Measurements from ENCODE around the gene ADAMTS19.
"Not testable (repeated sequence)": the region's sequence is repeated elsewhere in the genome, so short reads cannot be mapped to it uniquely, and the experiment has no call there.

Gene ADAMTS19

DNA sequence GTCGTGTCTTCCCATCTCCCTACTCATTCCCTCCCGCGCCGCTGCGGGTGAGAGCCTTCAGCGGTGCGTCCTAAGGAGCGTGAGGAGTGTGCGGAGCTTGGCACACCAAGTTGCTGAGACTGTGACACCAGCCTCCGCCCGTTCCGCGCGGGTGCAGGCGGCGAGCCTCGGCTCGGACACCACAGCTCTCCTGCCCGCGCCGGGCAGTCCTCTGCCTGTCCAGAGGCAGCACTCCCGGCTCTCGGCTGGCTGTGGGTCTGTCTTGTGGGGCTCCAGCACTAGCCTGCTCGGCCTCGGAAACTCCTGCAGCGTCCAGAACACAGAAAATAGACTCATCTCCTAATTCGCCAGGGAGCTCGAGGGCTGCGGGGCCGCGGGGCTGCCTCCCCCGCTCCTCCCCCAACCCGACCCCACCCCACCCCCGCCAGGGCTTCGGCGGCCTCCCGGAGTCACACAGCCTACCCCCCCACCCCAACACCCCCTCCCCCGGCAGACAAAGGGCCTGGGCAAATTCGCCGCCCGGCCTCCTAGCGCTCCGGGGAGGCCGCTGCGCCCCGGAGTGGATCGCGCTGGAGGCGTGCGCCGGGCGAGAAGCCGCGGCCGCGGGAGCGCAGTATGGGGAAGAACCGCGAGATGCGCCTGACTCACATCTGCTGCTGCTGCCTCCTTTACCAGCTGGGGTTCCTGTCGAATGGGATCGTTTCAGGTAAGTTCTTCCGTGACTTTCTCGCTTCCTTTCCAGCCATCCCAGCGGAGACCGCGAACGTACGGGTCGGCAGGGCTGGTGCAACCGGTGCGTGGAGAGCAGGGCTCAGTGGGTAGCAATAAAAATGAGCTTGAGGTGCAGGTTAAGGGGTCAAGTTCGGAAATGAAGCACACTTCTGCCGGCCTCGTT is at the start of gene ADAMTS19:
ADAMTS19 (plus strand) TSS at position 522 of the 895 bp plus-strand sequence; CDS start at position 616, 94 bp downstream.
- DNase-seq (ENCODE audit: low spot score): peak; percentile 69

DNA sequence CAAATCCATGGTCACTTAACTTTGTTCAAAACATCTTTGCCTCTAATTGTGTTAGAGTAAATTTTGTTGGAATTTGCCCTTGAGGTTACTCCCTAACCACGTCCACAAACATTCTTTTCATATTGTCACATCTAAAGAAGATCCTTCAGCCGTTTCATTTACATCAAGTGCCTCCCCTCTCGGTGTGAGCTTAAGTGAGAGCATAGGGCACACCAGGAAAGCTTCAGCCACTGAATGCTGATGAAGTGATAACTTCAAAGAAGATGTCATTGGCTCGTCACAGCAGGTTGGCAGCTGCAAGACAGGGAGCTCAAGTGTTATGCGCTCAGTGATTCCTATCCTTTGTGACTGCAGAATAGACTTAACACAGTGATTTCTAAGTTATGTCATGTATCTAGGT is 49.6 kb upstream of the ADAMTS19 start:
- no peak for DNase-seq (ENCODE audit: low spot score)

GRCh38 chr5:129412721-129413120 is 47.4 kb upstream of the ADAMTS19 start:
- DNase-seq (ENCODE audit: low spot score): no peak

DNA sequence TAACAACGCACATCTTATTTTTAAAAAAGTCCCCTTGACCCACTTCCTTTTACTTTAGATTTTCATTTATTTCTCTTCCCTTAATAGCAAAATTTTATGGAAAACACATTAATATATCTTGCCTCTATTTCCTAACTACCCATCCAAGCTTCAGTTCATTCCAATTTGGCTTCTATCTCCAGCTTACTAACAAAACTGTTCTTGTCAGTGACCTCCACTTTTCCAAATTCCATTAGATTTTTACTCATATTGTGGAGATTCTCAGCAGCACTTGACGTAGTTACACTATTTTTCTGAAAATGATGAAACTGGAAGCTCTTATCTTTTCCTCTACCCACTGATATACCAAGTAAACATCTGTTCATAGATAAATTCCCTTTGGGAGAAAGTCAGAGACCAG is 46.5 kb upstream of the ADAMTS19 start:
- no peak for DNase-seq (ENCODE audit: low spot score)

- DNase-seq (ENCODE audit: low spot score): no peak
Measured at GRCh38 chr5:129419292-129419691, 40.8 kb upstream of the ADAMTS19 start.

DNA sequence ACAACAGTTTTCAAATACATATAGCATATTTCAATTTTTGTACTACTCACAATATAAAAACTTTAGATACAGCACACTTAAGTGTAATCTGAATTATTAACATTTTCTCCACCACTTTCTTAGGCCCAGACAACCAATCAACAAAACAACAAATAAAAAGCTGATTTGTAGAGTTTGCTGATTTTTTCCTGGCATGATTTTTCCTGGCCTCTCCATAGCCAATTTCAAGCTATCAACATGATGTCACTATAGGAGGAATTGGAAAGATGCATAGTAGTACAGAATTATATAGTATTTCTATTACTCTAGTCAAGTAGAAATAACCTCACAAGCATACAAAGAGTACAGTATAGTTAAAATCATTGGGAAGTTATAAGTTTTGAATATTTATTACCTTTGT is 35.1 kb upstream of the ADAMTS19 start:
- DNase-seq (ENCODE audit: low spot score): no peak

DNA sequence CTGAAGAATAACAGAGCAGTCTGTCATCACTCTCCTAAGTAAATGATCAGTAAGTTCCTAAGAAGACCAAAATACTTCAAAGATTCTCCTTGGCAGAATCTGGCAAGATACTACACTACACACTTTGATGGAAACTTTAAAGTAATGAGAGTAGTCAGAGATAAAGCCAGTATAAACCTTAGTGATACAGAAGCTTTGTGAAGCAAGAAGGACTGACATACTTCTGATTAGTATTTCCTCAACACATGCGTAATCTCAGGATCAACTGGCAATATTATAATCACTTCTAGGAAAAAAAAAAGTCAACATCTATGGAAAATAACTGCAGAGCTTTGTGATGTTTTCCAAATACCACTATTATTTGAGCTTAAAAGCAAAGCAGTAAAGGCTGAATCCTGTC is 34.0 kb upstream of the ADAMTS19 start:
- DNase-seq (ENCODE audit: low spot score): no peak

GRCh38 chr5:129428636-129429035 is 31.5 kb upstream of the ADAMTS19 start:
- not testable (repeated sequence) for DNase-seq (ENCODE audit: low spot score)

- no peak for DNase-seq (ENCODE audit: low spot score)
Measured at GRCh38 chr5:129431406-129431805, 28.7 kb upstream of the ADAMTS19 start.

GRCh38 chr5:129438322-129438721 is 21.8 kb upstream of the ADAMTS19 start:
- no peak for DNase-seq (ENCODE audit: low spot score)

DNA sequence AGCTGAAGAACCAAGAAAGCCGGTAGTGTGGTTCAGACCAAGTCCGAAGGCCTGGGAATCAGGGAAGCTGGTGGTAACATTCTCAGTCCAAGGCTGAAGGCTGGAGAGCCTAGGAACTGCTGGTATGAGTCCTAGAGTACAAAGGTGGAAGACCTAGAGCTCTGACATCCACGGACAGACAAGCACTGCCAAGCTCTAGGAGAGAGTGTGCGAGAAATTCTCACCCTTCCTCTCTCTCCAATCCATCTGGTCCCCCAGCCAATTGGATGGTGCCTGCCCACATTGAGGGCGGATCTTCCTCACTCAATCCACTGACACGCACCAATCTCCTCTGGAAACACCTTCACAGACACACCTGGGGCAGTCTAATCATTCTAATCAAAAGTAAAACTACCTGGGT is 19.7 kb upstream of the ADAMTS19 start:
- DNase-seq (ENCODE audit: low spot score): no peak

DNA sequence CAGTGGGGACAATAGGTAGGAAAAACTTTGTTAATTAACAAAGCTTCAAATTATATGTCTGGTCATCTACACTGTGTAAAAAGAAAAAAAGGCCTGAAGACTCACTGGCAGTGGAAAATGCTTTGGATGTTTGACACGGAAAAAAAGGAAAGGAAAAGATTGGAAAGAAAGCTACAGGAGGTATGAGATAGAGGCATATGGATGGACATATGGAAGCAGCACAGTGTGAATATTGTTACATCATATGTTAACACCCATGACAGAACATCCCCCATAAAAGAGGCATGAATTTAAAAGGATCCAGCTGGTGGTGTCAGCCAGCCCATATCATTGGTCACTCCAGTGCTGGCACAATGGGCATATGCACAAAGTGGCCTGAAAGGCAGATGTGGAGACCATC is 19.0 kb upstream of the ADAMTS19 start:
- DNase-seq (ENCODE audit: low spot score): no peak

GRCh38 chr5:129445379-129445778 is 14.7 kb upstream of the ADAMTS19 start:
- no peak for DNase-seq (ENCODE audit: low spot score)

GRCh38 chr5:129447968-129448367 is 12.1 kb upstream of the ADAMTS19 start:
- no peak for DNase-seq (ENCODE audit: low spot score)

GRCh38 chr5:129448654-129449053 is 11.4 kb upstream of the ADAMTS19 start:
- DNase-seq (ENCODE audit: low spot score): no peak

- DNase-seq (ENCODE audit: low spot score): no peak
Measured at GRCh38 chr5:129454461-129454860, 5.6 kb upstream of the ADAMTS19 start.

- DNase-seq (ENCODE audit: low spot score): no peak
Measured at GRCh38 chr5:129459450-129459776, 685 bp upstream of the ADAMTS19 start.

DNA sequence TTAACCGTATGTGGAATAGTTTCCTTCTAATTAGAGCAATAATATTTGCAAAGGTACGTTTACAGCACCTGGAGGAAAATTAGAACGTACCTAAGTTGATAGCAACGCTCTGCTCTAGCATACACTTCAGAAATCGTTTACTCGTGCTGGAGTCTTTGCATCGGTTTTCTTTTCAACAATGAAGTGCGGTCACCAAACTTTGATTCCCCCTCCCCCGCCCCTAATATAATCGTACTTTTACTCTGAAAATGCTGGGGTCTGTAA is 506 bp downstream of the ADAMTS19 start:
- no peak for DNase-seq (ENCODE audit: low spot score)

DNA sequence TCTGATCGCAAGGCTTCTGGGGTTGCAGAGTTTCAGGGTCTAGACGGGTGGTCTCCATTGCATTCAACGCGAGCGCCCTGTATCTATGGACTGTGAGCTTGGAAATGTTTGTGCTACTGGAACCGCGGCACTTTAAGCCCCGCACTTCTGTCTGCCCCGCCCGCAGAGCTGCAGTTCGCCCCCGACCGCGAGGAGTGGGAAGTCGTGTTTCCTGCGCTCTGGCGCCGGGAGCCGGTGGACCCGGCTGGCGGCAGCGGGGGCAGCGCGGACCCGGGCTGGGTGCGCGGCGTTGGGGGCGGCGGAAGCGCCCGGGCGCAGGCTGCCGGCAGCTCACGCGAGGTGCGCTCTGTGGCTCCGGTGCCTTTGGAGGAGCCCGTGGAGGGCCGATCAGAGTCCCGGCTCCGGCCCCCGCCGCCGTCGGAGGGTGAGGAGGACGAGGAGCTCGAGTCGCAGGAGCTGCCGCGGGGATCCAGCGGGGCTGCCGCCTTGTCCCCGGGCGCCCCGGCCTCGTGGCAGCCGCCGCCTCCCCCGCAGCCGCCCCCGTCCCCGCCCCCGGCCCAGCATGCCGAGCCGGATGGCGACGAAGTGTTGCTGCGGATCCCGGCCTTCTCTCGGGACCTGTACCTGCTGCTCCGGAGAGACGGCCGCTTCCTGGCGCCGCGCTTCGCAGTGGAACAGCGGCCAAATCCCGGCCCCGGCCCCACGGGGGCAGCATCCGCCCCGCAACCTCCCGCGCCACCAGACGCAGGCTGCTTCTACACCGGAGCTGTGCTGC is 1.0 kb downstream of the ADAMTS19 start:
- DNase-seq (ENCODE audit: low spot score): peak; percentile 25

- no peak for DNase-seq (ENCODE audit: low spot score)
Measured at GRCh38 chr5:129461711-129462332, 1.7 kb downstream of the ADAMTS19 start.

DNA sequence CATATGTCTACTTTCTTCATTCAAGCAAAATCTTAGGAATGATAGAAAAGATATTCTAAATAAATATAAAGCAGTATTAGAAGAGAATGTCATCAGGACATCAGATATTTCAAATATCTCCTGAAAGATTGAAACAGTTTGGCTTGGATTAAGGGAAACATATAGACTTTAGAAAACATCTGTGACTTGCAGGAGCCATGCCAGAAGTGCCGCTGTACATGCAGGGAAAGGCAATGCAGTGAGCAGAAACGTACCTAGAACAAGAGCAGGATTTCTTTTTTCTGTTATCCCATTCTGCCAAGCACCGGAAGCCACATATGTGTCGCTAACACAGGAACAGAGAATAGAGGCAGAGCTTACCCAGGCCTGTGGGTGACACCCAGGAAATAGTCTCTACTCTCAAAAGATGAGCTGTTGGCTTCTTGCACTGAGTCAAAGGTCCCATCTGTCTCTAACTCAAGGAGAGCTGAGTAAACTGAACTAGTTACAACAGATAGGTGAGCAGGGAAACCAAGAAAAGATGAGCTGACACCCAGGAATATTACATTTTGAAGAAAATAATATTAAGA is 5.8 kb downstream of the ADAMTS19 start:
- DNase-seq (ENCODE audit: low spot score): no peak

DNA sequence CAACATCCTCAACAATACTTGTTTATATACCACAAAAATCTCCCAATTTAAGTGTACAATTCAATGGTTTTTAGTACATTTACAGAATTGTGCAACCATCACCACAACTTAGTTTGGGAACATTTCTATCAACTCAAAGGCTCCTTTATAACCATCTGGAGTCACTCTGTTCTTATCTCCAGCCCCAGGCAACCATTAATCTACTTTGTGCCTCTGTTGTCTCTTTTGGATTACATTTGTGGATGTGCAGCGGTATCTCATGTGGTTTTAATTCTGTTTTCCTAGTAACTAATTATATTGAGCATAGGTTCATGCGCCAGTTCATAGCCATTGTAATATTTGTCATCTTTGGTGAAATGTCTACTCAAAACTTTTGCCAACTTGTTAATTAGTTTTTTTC is 14.4 kb downstream of the ADAMTS19 start:
- DNase-seq (ENCODE audit: low spot score): no peak

GRCh38 chr5:129476751-129477150 is 16.7 kb downstream of the ADAMTS19 start:
- DNase-seq (ENCODE audit: low spot score): no peak
